ENCODE data around the gene FAM199X.

DNA sequence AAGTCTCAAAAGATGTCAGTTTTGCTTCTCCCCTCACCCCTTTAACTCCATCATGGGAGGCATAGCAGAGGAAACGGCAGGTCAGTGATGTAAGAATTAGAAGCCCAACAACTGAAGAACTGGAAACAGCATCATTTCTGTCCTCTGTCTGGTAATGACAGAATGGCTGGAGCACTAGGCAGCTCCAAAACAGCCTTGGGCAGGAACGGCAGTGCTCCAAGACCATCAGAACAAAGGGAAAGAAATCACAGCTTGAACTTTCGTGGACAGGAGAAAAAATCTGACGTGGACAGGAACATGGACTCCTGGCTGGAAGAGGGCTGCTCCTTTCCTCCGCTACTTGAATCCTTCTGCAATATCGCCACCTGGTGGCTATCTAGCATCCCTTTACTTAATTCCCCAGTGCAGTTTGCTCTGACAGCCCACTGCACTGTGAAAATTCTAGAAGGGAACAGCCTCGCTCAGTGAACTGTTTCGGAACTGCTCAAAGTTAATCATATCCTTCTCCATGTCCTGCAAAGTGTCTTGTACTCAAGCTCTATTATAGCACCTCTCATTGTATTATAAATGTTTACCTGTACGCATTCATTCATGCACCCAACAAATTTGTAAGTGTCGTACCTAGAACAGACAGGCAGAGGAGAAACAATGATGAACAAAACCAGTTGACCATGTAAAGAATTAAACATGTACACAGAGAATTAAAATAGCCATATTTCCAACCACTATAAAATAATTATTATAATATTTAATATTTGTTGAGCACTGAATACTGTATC lies 29.8 kb upstream of the FAM199X start:
- peak; percentile 76 for TF ChIP-seq CTCF (conservative IDR thresholded peaks at IDR 0.05; ENCODE audit: low read depth, low read length)
- no peak for TF ChIP-seq EZH2 (IDR thresholded peaks at IDR 0.05; ENCODE audit: borderline replicate concordance, low read depth, low read length, poor library complexity, severe bottlenecking)
